Loucy (cell line): ENCODE measurements around the gene KNCN.

Experiments
- H2AFZ ChIP-seq: fragments of 200-600 bp; sonication (generic); 2 replicates; pipeline ENCODE4 v1.6.0; 2016; ENCODE audit warnings: antibody characterized with exemption, mild to moderate bottlenecking, low read length, moderate library complexity
- H3F3A ChIP-seq: fragments of 200-600 bp; 2 replicates; pipeline ENCODE4 v1.6.0; 2016; ENCODE audit warnings: antibody characterized with exemption, low read depth, mild to moderate bottlenecking
- H3K27me3 ChIP-seq: fragments of 200-600 bp; sonication (generic); 2 replicates; pipeline ENCODE4 v1.6.1; 2014; ENCODE audit warnings: low read length, mild to moderate bottlenecking; ENCODE audit not compliant: insufficient read depth, poor library complexity, severe bottlenecking
- H3K36me3 ChIP-seq: fragments of 200-600 bp; sonication (generic); 2 replicates; pipeline ENCODE4 v1.6.1; 2016; ENCODE audit warnings: low read length; ENCODE audit not compliant: insufficient read depth
- H3K4me1 ChIP-seq: fragments of 200-600 bp; sonication (generic); 2 replicates; pipeline ENCODE4 v1.5.1; 2014; ENCODE audit warnings: low read length, mild to moderate bottlenecking; ENCODE audit not compliant: insufficient read depth, poor library complexity, severe bottlenecking
- H3K4me2 ChIP-seq: fragments of 200-600 bp; sonication (generic); 2 replicates; pipeline ENCODE4 v1.6.0; 2014; ENCODE audit warnings: antibody characterized with exemption, low read length, low read depth, mild to moderate bottlenecking; ENCODE audit not compliant: poor library complexity, severe bottlenecking
- H3K4me3 ChIP-seq: fragments of 200-600 bp; sonication (generic); 2 replicates; pipeline ENCODE4 v1.5.1; 2014; ENCODE audit warnings: low read length, mild to moderate bottlenecking, mixed read lengths; ENCODE audit not compliant: poor library complexity, severe bottlenecking
- H3K79me2 ChIP-seq: fragments of 200-600 bp; sonication (generic); 2 replicates; pipeline ENCODE4 v1.6.1; 2014; ENCODE audit warnings: low read length; ENCODE audit not compliant: insufficient read depth
- H3K9ac ChIP-seq: fragments of 200-600 bp; sonication (generic); 2 replicates; pipeline ENCODE4 v1.6.0; 2014; ENCODE audit warnings: mild to moderate bottlenecking, low read depth, low read length, moderate library complexity; ENCODE audit not compliant: poor library complexity, severe bottlenecking
- H3K9me2 ChIP-seq: fragments of 200-600 bp; sonication (generic); replicated peaks from 2 replicates; pipeline ENCODE4 v1.6.1; 2016; ENCODE audit warnings: low read depth, low read length, mixed read lengths
- H3K9me3 ChIP-seq: fragments of 200-600 bp; sonication (generic); 2 replicates; pipeline ENCODE4 v1.6.1; 2014; ENCODE audit warnings: mild to moderate bottlenecking, antibody characterized with exemption, low read length, low read depth; ENCODE audit not compliant: insufficient read depth
- H4K20me1 ChIP-seq: fragments of 200-600 bp; sonication (generic); 2 replicates; pipeline ENCODE4 v1.6.0; 2014; ENCODE audit warnings: antibody characterized with exemption, low read length, mild to moderate bottlenecking; ENCODE audit not compliant: insufficient read depth, poor library complexity, severe bottlenecking
- CTCF ChIP-seq: fragments of 200-600 bp; sonication (generic); conservative IDR thresholded peaks from 2 replicates; pipeline ENCODE4 v1.5.1; 2014; ENCODE audit warnings: mild to moderate bottlenecking, antibody characterized with exemption, low read length
- EZH2phosphoT487 ChIP-seq: fragments of 200-600 bp; IDR thresholded peaks from 2 replicates; pipeline ENCODE4 v1.6.1; 2018; ENCODE audit warnings: antibody characterized with exemption, mild to moderate bottlenecking, moderate library complexity, borderline replicate concordance

KNCN gene

GRCh38 chr1:46533179-46533864 is 18.1 kb downstream of the KNCN start:
- H3K9me3 ChIP-seq = no peaks in the 10 kb centered on the region
- no peaks in the 10 kb centered on the region for H3K36me3 ChIP-seq
- TF ChIP-seq EZH2phosphoT487 (no peak), CTCF (no peak)
- no peak overlapping the region for H3K4me3 ChIP-seq
- no peaks in the 10 kb centered on the region for H3K79me2 ChIP-seq
- no peaks in the 10 kb centered on the region for H3K27me3 ChIP-seq
- no peak overlapping the region for H3K4me2 ChIP-seq
- H3K9me2 ChIP-seq = no peaks in the 10 kb centered on the region
- H4K20me1 ChIP-seq = no peaks in the 10 kb centered on the region
- H2AFZ ChIP-seq = no peak overlapping the region
- no peak overlapping the region for H3K9ac ChIP-seq
- no peaks in the 10 kb centered on the region for H3K4me1 ChIP-seq
- no peaks in the 10 kb centered on the region for H3F3A ChIP-seq

GRCh38 chr1:46532498-46533178 is 18.8 kb downstream of the KNCN start:
- H3K9ac ChIP-seq = no peak overlapping the region
- H3K4me1 ChIP-seq = no peaks in the 10 kb centered on the region
- TF ChIP-seq EZH2phosphoT487 (no peak), CTCF (peak; percentile 57)
- no peaks in the 10 kb centered on the region for H3K36me3 ChIP-seq
- no peaks in the 10 kb centered on the region for H3K9me3 ChIP-seq
- no peaks in the 10 kb centered on the region for H4K20me1 ChIP-seq
- no peak overlapping the region for H2AFZ ChIP-seq
- H3K27me3 ChIP-seq = no peaks in the 10 kb centered on the region
- H3F3A ChIP-seq = no peaks in the 10 kb centered on the region
- H3K79me2 ChIP-seq = no peaks in the 10 kb centered on the region
- no peaks in the 10 kb centered on the region for H3K9me2 ChIP-seq
- H3K4me3 ChIP-seq = no peak overlapping the region
- no peak overlapping the region for H3K4me2 ChIP-seq

DNA sequence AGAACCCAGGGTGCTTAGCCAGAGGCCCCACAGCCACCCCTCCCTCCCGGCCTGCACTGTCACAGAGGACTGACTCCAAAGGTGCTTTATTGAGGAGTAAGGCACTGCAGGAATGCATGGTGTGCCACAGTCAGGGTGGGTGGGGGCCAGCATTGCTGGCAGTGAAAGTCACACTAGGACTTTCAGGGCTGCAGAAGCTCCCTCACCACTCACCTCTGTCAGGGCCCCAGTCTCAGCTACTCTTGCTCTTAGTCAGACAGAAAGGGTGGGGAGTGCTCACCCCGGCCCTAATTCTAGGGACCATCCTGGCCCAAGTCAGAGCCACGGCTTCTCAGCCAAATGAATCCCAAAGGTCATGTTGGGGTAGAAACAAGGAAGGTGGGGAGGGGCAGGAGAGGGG is 19.4 kb downstream of the KNCN start:
- no peak overlapping the region for H2AFZ ChIP-seq
- no peaks in the 10 kb centered on the region for H3K4me1 ChIP-seq
- H3K4me3 ChIP-seq = no peak overlapping the region
- no peak overlapping the region for H3K9ac ChIP-seq
- no peaks in the 10 kb centered on the region for H4K20me1 ChIP-seq
- H3K9me2 ChIP-seq = no peaks in the 10 kb centered on the region
- no peaks in the 10 kb centered on the region for H3K27me3 ChIP-seq
- no peak overlapping the region for H3K4me2 ChIP-seq
- no peak for TF ChIP-seq EZH2phosphoT487
- no peak for TF ChIP-seq CTCF
- no peaks in the 10 kb centered on the region for H3K79me2 ChIP-seq
- H3F3A ChIP-seq = no peaks in the 10 kb centered on the region
- H3K9me3 ChIP-seq = no peaks in the 10 kb centered on the region
- no peaks in the 10 kb centered on the region for H3K36me3 ChIP-seq
